GM19240 (cell line): ENCODE data around the gene TNC.

Source experiments
- DNase-seq: peaks from one replicate; pipeline ENCODE4 v3.0.0; 2011; ENCODE audit warnings: low spot score; ENCODE audit not compliant: insufficient read length

TNC gene

DNA sequence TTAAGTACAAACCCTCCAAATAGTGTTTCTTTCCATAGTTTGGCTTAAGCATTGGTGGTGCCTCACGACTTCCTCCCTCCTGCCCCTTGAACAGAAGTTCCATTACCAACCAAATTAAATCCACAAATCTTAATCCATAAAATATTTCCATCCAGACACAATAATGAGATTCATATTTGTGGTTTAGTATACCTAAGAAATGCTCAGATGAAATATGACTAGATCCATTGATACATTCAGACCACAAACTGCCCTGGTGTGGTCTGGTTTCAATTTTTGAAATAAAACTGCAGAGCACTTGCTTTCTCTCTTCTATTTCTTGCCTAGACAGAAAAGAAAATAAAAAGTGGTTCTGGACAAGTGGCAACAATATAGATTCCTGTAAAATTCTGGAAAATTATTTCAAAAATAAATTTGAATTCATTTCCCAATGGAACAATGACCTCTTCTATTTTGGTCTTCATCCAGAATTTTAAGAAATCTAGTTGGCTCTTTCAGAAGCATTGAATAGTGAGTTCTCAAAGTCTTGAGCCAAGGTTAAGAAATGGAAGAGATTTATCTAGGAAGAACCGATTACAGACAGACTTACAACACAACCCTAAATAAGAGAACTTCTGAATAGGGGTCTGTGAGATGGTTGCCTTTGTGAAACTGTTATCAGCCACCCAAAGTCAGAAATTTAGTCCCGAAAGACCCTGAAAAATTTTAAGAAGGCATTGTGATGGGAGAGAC is 14.0 kb downstream of the TNC start:
- DNase-seq: no peak

DNA sequence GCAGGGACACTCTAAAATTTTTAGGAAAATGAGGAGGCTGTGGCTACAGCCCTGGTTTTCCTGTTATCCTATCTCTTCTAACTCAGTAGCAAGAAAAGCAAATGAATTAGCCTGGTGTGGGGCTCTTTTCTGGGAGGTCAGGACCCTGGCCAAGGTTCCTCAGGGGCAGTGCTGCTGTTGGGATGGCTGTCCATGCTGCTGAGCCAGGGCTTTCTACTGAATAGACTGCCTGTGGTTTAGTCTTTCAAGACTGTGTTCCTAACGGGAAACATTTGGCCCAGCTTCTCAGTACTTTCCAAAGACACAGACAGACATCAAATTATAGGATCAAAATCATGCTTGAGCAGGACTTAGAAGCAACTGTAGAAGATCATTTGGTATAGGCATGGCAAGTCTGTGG is 18.1 kb downstream of the TNC start:
- DNase-seq: no peak

- DNase-seq: no peak
These were observed 19.6 kb downstream of the TNC start for GRCh38 chr9:115098226-115098965.

GRCh38 chr9:115093520-115093919 is 24.4 kb downstream of the TNC start:
- no peak for DNase-seq

GRCh38 chr9:115090486-115090885 is 27.5 kb downstream of the TNC start:
- DNase-seq: no peak

DNA sequence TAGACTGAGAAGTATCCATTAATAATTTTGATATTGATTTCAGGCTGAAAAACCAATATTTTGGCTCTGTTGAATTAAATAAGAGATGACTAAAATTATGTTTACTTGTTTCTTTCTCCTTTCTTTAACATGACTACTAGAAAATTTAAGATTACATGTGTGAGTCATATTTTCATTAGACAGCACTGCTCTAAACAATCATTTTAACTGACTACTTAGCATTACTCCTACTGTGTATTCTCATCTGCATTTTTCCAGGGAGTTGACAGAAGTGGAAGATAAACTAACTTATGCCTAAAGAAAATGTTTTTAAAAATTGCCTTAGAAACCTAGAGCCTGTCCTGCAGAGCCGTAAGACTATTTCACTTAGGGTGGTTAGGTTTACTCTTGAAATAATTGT is 29.1 kb downstream of the TNC start:
- no peak for DNase-seq

- DNase-seq: no peak
These were observed 31.1 kb downstream of the TNC start for GRCh38 chr9:115086886-115087285.

DNA sequence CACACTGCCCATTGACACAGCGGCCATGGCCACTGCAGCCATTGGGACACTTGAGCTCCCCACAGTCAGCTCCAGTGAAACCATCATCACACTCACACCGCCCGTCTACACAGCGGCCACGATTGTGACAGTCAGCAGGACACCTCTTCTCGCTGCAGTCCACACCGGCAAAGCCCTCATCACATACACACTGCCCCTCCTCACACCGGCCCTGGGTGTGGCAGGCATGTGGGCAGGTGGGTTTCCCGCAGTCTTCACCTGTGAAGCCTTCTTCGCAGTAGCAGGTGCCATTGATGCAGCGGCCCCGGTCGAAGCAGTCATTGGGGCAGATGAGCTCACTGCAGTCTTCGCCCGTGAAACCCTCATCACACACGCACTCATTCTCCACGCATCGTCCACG is 31.5 kb downstream of the TNC start:
- no peak for DNase-seq

DNA sequence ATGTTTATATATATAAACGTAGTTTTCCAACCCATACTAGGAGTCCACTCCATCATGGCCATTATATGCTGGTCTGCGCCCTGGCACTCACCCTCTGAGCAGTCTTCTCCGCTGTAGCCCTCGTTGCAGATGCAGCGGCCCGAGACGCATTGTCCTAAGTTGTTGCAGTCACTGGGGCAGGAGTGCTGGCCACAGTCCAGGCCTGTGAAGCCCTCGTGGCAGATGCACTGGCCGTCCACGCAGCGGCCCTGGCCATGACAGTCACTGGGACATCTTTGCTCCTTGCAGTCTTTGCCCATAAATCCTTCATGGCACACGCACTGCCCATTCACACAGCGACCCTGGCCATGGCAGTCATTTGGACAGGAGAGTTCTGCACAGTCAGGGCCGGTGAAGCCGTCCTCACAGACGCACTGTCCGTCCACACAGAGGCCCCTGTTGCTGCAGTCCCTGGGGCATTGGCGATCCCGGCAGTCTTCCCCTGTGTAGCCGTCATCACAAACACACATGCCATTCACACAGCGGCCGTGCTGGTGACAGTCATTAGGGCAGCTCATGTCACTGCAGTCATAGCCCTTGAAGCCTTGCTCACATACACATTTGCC is 32.1 kb downstream of the TNC start:
- DNase-seq: no peak

- no peak for DNase-seq
These were observed 33.2 kb downstream of the TNC start for GRCh38 chr9:115084709-115085108.

GRCh38 chr9:115084157-115084556 is 33.8 kb downstream of the TNC start:
- DNase-seq: no peak

DNA sequence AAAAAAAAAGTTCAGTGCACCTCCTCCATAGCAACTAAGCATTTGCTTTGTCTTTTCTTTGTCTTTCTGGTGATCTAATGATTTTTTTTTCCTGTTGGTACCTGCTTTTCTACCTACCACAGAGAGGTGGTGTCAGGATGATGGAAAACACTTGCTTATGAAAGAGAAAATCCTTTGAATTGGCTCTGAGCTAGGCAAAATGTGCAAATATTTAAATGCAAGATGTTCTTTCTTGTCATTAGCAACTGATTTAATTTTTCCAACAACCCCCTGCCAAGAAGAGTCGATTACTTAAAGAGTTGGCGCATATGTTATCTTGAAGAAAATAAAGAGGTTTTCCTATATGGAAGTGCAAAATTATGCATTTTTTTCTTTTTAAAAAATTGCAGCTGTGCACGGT is 37.7 kb downstream of the TNC start:
- DNase-seq: no peak

DNA sequence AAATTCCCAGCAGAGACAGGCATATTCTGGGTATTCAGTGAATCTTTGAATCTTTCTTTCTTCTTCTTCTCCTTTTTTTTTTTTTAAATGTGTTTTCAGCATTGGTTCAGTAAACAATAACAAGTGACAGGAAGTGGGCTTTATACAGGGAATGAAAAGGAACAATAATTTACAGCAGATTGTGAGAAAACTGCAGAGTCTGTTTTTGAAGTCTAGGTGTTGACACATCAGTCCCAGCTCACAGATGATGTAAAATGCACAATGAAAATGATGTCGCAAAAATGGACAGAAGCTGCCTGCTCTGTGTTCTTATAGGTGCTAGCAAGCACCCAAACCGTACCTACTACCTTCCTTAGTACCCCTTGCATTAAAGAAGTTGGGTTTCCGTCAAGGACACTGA is 38.8 kb downstream of the TNC start:
- no peak for DNase-seq

- DNase-seq: no peak
These were observed 44.5 kb downstream of the TNC start for GRCh38 chr9:115073456-115073855.

DNA sequence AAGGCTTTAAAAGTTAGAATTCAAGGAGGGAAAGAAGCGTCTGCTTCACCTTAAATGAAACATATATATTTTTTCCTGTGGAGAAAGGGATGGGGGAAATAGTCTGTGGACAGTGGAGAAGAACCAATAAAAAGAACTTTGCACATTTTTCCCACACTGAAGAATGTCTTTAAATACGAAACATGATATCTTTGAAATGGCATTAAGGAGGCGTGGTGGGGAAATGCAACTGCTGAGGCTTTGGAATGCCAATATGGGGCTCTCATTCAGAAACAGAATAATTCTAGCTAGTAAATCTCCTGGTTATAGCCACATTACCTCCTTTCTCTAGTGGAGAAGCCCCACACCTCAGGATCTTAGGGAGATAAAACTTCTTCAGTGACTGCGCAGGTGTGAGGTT is 46.8 kb downstream of the TNC start:
- no peak for DNase-seq

GRCh38 chr9:115069771-115070170 is 48.2 kb downstream of the TNC start:
- no peak for DNase-seq

DNA sequence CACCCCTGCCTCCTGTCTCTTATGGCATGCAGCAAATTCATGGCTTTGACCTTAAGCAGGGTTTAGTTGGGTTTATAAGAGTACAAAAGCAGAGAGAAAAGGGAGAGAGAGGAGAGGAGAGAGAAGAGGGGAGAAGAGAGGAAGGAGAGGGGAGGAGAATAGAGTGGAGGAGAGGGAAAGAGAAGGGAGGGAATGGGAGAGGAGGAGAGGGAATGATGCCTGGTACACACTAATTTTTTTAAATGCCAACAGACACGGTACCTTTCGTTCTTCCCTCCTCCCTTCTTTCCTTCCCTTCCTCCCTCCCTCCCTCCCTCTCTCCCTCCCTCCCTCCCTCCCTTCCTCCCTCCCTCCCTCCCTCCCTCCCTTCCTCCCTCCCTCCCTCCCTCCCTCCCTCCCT is 48.7 kb downstream of the TNC start:
- DNase-seq: no peak

DNA sequence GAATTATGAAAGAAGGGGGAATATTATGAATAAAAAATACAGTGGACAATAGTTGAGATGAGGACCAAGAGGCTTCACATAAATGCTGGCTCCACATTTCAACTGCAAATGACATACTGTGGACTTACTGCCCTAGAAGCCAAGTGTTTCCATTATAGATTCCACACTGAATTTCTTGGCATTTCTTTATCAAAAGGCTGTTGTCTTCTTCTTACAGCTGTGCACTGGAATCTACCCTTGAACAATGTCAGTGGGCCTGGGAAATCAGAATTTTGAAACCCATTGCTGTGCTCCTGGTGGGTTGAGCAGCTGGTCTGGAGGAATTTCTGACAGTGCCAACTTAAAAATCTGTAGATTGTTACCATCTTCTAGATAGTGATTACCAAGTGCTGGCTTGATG is 49.9 kb downstream of the TNC start:
- DNase-seq: no peak

- DNase-seq: no peak
These were observed 54.7 kb downstream of the TNC start for GRCh38 chr9:115063058-115063845.

GRCh38 chr9:115058684-115059315 is 59.2 kb downstream of the TNC start:
- no peak for DNase-seq

- DNase-seq: no peak
These were observed 59.8 kb downstream of the TNC start for GRCh38 chr9:115058175-115058574.
